ENCODE measurements around the gene RBBP8. TPM values are rescaled to one million over a fixed set of nuclear protein-coding genes. Genes with fewer than 3 reads are reported as not detected.
A peak's percentile ranks its signal among the peaks of the same experiment; 100 is the strongest.
"Not testable (repeated sequence)": the region's sequence is repeated elsewhere in the genome, so short reads cannot be mapped to it uniquely, and the experiment has no call there.

RBBP8 gene
- polyA plus RNA-seq (2012; ENCODE audit: low read depth, missing spikeins): 28.1 TPM

- DNase-seq (ENCODE audit: insufficient read length, low spot score) (peak; percentile 57), FAIRE-seq (peak; percentile 87)
- TF ChIP-seq SPI1 (IDR thresholded peaks at IDR 0.05; ENCODE audit: low read depth, low read length) (0 out of 2 replicates have a peak, but pooled peaks have one; percentile 16), POLR2A (IDR thresholded peaks at IDR 0.05; ENCODE audit: low read depth, low read length) (peak; percentile 62; the same call in 1 of the 2 replicates), TAF1 (IDR thresholded peaks at IDR 0.05; ENCODE audit: low read depth, low read length) (peak; percentile 53), PAX5 (IDR thresholded peaks at IDR 0.05; ENCODE audit: insufficient read depth, low read length, severe bottlenecking) (peak; percentile 25), POLR2AphosphoS5 (IDR thresholded peaks at IDR 0.05; ENCODE audit: low read depth, low read length) (peak; percentile 67; the same call in 1 of the 2 replicates), POU2F2 (IDR thresholded peaks at IDR 0.05; ENCODE audit: low read depth, low read length) (peak; percentile 2; the same call in 1 of the 2 replicates)
Measured at GRCh38 chr18:22933206-22933965, at the start of gene RBBP8. RBBP8 (plus strand) TSS chr18:22933328; CDS start chr18:22936852, 3,524 bp downstream.

- no peak for TF ChIP-seq POLR2AphosphoS5 (IDR thresholded peaks at IDR 0.05; ENCODE audit: low read depth, low read length)
- no peak for TF ChIP-seq POU2F2 (IDR thresholded peaks at IDR 0.05; ENCODE audit: low read depth, low read length)
- no peak for TF ChIP-seq PAX5 (IDR thresholded peaks at IDR 0.05; ENCODE audit: insufficient read depth, low read length, severe bottlenecking)
- no peak for TF ChIP-seq TAF1 (IDR thresholded peaks at IDR 0.05; ENCODE audit: low read depth, low read length)
- TF ChIP-seq POLR2A (IDR thresholded peaks at IDR 0.05; ENCODE audit: low read depth, low read length): no peak
- TF ChIP-seq SPI1 (IDR thresholded peaks at IDR 0.05; ENCODE audit: low read depth, low read length): no peak
- DNase-seq (ENCODE audit: insufficient read length, low spot score): no peak
- FAIRE-seq: no peak
Measured at GRCh38 chr18:22883827-22884226, 49.3 kb upstream of the RBBP8 start.

- DNase-seq (ENCODE audit: insufficient read length, low spot score); FAIRE-seq: not testable (repeated sequence)
Measured at GRCh38 chr18:22885694-22886093, 47.4 kb upstream of the RBBP8 start.

- FAIRE-seq (no peak), DNase-seq (ENCODE audit: insufficient read length, low spot score) (no peak)
- TF ChIP-seq POLR2AphosphoS5 (IDR thresholded peaks at IDR 0.05; ENCODE audit: low read depth, low read length) (no peak), TAF1 (IDR thresholded peaks at IDR 0.05; ENCODE audit: low read depth, low read length) (no peak), POLR2A (IDR thresholded peaks at IDR 0.05; ENCODE audit: low read depth, low read length) (no peak), SPI1 (IDR thresholded peaks at IDR 0.05; ENCODE audit: low read depth, low read length) (no peak), POU2F2 (IDR thresholded peaks at IDR 0.05; ENCODE audit: low read depth, low read length) (no peak), PAX5 (IDR thresholded peaks at IDR 0.05; ENCODE audit: insufficient read depth, low read length, severe bottlenecking) (no peak)
Measured at GRCh38 chr18:22899421-22899820, 33.7 kb upstream of the RBBP8 start.

GRCh38 chr18:22900558-22901238 is 32.4 kb upstream of the RBBP8 start:
- DNase-seq (ENCODE audit: insufficient read length, low spot score) (no peak), FAIRE-seq (no peak)
- TF ChIP-seq POU2F2 (IDR thresholded peaks at IDR 0.05; ENCODE audit: low read depth, low read length) (no peak), POLR2AphosphoS5 (IDR thresholded peaks at IDR 0.05; ENCODE audit: low read depth, low read length) (no peak), POLR2A (IDR thresholded peaks at IDR 0.05; ENCODE audit: low read depth, low read length) (no peak), SPI1 (IDR thresholded peaks at IDR 0.05; ENCODE audit: low read depth, low read length) (no peak), PAX5 (IDR thresholded peaks at IDR 0.05; ENCODE audit: insufficient read depth, low read length, severe bottlenecking) (no peak), TAF1 (IDR thresholded peaks at IDR 0.05; ENCODE audit: low read depth, low read length) (no peak)

GRCh38 chr18:22902093-22902492 is 31.0 kb upstream of the RBBP8 start:
- no peak for DNase-seq (ENCODE audit: insufficient read length, low spot score)
- no peak for FAIRE-seq
- TF ChIP-seq POU2F2 (IDR thresholded peaks at IDR 0.05; ENCODE audit: low read depth, low read length) (no peak), PAX5 (IDR thresholded peaks at IDR 0.05; ENCODE audit: insufficient read depth, low read length, severe bottlenecking) (no peak), TAF1 (IDR thresholded peaks at IDR 0.05; ENCODE audit: low read depth, low read length) (no peak), SPI1 (IDR thresholded peaks at IDR 0.05; ENCODE audit: low read depth, low read length) (no peak), POLR2AphosphoS5 (IDR thresholded peaks at IDR 0.05; ENCODE audit: low read depth, low read length) (no peak), POLR2A (IDR thresholded peaks at IDR 0.05; ENCODE audit: low read depth, low read length) (no peak)

- FAIRE-seq: not testable (repeated sequence)
Measured at GRCh38 chr18:22903248-22903647, 29.9 kb upstream of the RBBP8 start.

GRCh38 chr18:22912149-22912548 is 21.0 kb upstream of the RBBP8 start:
- DNase-seq (ENCODE audit: insufficient read length, low spot score) (no peak), FAIRE-seq (no peak)
- TF ChIP-seq POLR2A (IDR thresholded peaks at IDR 0.05; ENCODE audit: low read depth, low read length): no peak
- TF ChIP-seq TAF1 (IDR thresholded peaks at IDR 0.05; ENCODE audit: low read depth, low read length): no peak
- TF ChIP-seq POU2F2 (IDR thresholded peaks at IDR 0.05; ENCODE audit: low read depth, low read length): no peak
- TF ChIP-seq SPI1 (IDR thresholded peaks at IDR 0.05; ENCODE audit: low read depth, low read length): no peak
- no peak for TF ChIP-seq PAX5 (IDR thresholded peaks at IDR 0.05; ENCODE audit: insufficient read depth, low read length, severe bottlenecking)
- no peak for TF ChIP-seq POLR2AphosphoS5 (IDR thresholded peaks at IDR 0.05; ENCODE audit: low read depth, low read length)

More at GRCh38 chr18:22903248-22903647, 29.9 kb upstream of the RBBP8 start:
- DNase-seq (ENCODE audit: insufficient read length, low spot score): not testable (repeated sequence)

GRCh38 chr18:22912835-22913234 is 20.3 kb upstream of the RBBP8 start:
- no peak for TF ChIP-seq POU2F2 (IDR thresholded peaks at IDR 0.05; ENCODE audit: low read depth, low read length)
- no peak for TF ChIP-seq PAX5 (IDR thresholded peaks at IDR 0.05; ENCODE audit: insufficient read depth, low read length, severe bottlenecking)
- no peak for TF ChIP-seq POLR2AphosphoS5 (IDR thresholded peaks at IDR 0.05; ENCODE audit: low read depth, low read length)
- no peak for TF ChIP-seq POLR2A (IDR thresholded peaks at IDR 0.05; ENCODE audit: low read depth, low read length)
- no peak for TF ChIP-seq TAF1 (IDR thresholded peaks at IDR 0.05; ENCODE audit: low read depth, low read length)
- TF ChIP-seq SPI1 (IDR thresholded peaks at IDR 0.05; ENCODE audit: low read depth, low read length): no peak
- no peak for FAIRE-seq
- no peak for DNase-seq (ENCODE audit: insufficient read length, low spot score)
